Spleen (tissue), 7 donors: Measurements from ENCODE around the gene UBLCP1.

Experiments
- POLR2A ChIP-seq, 3 donors: fragments of 450-650 bp; IDR thresholded peaks; one replicate each; pipeline ENCODE4 v1.5.1; 2017; ENCODE audit warnings: antibody characterized with exemption in 3 of 3, mild to moderate bottlenecking in 1 of 3
- POLR2AphosphoS5 ChIP-seq, 3 donors: sonication (generic); formaldehyde crosslinking; IDR thresholded peaks; one replicate each; pipeline ENCODE4 v1.5.1; 2017; ENCODE audit warnings: antibody characterized with exemption in 3 of 3
- TF ChIP-seq, protein P1 (sequence below), 11 experiments: fragments of 200-600 bp in 7 of 11; fragments of 450-650 bp in 4 of 11; sonication (generic) in 4 of 11; IDR thresholded peaks in 8 of 11; conservative IDR thresholded peaks in 3 of 11; 1 replicate in 7 of 11; 2 replicates in 4 of 11; pipeline versions ENCODE4 v1.4.0 to v1.8.0; 2016 to 2021; ENCODE audit warnings: antibody characterized with exemption in 11 of 11, inconsistent platforms in 4 of 11, mild to moderate bottlenecking in 1 of 11
- donor health status: DM: no; HTN: no; CAD: no; lungs with moderate emphysema.
- donor health status: DM: no; HTN: no; CAD: no.
- donor health status: DM: no; HTN: no; CAD: no.

- TF ChIP-seq, protein P1, sequence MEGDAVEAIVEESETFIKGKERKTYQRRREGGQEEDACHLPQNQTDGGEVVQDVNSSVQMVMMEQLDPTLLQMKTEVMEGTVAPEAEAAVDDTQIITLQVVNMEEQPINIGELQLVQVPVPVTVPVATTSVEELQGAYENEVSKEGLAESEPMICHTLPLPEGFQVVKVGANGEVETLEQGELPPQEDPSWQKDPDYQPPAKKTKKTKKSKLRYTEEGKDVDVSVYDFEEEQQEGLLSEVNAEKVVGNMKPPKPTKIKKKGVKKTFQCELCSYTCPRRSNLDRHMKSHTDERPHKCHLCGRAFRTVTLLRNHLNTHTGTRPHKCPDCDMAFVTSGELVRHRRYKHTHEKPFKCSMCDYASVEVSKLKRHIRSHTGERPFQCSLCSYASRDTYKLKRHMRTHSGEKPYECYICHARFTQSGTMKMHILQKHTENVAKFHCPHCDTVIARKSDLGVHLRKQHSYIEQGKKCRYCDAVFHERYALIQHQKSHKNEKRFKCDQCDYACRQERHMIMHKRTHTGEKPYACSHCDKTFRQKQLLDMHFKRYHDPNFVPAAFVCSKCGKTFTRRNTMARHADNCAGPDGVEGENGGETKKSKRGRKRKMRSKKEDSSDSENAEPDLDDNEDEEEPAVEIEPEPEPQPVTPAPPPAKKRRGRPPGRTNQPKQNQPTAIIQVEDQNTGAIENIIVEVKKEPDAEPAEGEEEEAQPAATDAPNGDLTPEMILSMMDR (IDR thresholded peaks at IDR 0.05 in 8 of 11, conservative IDR thresholded peaks at IDR 0.05 in 3 of 11): no peak
- TF ChIP-seq POLR2A (IDR thresholded peaks at IDR 0.05) (no peak), POLR2AphosphoS5 (IDR thresholded peaks at IDR 0.05) (no peak)
Measured at GRCh38 chr5:159324986-159325385, 61.9 kb downstream of the UBLCP1 start.
